Endothelial cell of umbilical vein (primary cell): Measurements from ENCODE around the gene LAIR1.

ENCODE experiments used
- CTCF ChIP-seq, 2 donors: IDR thresholded peaks; 1 replicate in 1 of 2; 2 replicates in 1 of 2; pipeline ENCODE4 v1.5.1; 2011; ENCODE audit warnings: low read length in 2 of 2, mild to moderate bottlenecking in 2 of 2, moderate library complexity in 2 of 2, control low read depth in 1 of 2, inconsistent platforms in 1 of 2, low read depth in 1 of 2; ENCODE audit not compliant: insufficient read depth in 1 of 2; ENCODE audit errors: extremely low read depth in 1 of 2
- EZH2 ChIP-seq: IDR thresholded peaks from 2 replicates; pipeline ENCODE4 v1.6.1; 2012; ENCODE audit warnings: borderline replicate concordance, low read depth, mild to moderate bottlenecking, moderate library complexity, low read length, inconsistent platforms; ENCODE audit not compliant: severe bottlenecking
- GATA2 ChIP-seq: IDR thresholded peaks from 2 replicates; pipeline ENCODE4 v1.7.0; 2011; ENCODE audit warnings: low read depth, mild to moderate bottlenecking, moderate library complexity, mixed read lengths, low read length; ENCODE audit not compliant: insufficient read length, insufficient read depth
- JUN ChIP-seq: IDR thresholded peaks from 2 replicates; pipeline ENCODE4 v1.6.1; 2011; ENCODE audit warnings: borderline replicate concordance, low read depth; ENCODE audit not compliant: insufficient read length, insufficient read depth
- MYC ChIP-seq: IDR thresholded peaks from one replicate; pipeline ENCODE4 v1.6.1; 2011; ENCODE audit warnings: mild to moderate bottlenecking, low read depth, low read length
- POLR2A ChIP-seq: IDR thresholded peaks from 2 replicates; pipeline ENCODE4 v1.6.1; 2012; ENCODE audit warnings: low read depth, mild to moderate bottlenecking, control low read depth, low read length
- POLR2AphosphoS5 ChIP-seq: IDR thresholded peaks from 2 replicates; pipeline ENCODE4 v1.6.1; 2012; ENCODE audit warnings: low read depth, mild to moderate bottlenecking, control low read depth, low read length, moderate library complexity; ENCODE audit not compliant: insufficient read depth

- TF ChIP-seq POLR2A (no peak), CTCF (IDR thresholded peaks at IDR 0.05; ENCODE audit: extremely low read depth in 1 of 2, insufficient read depth in 1 of 2, low read depth in 1 of 2, low read length in 2 of 2) (no peak), POLR2AphosphoS5 (no peak), JUN (no peak), EZH2 (no peak), GATA2 (no peak), MYC (no peak)
Observed at GRCh38 chr19:54373781-54374631, 9.3 kb upstream of the LAIR1 start.
